Measurements from ENCODE around the gene NXNL1. TPM values are rescaled to one million over a fixed set of nuclear protein-coding genes. Genes with fewer than 3 reads are reported as not detected.
"Not testable (repeated sequence)": the region's sequence is repeated elsewhere in the genome, so short reads cannot be mapped to it uniquely, and the experiment has no call there.

The NXNL1 gene
- total and polyA plus RNA-seq, 2 donors (not counting 3 experiments of a cell fraction or from before 2014, with no cell fraction given) = not detected

DNA sequence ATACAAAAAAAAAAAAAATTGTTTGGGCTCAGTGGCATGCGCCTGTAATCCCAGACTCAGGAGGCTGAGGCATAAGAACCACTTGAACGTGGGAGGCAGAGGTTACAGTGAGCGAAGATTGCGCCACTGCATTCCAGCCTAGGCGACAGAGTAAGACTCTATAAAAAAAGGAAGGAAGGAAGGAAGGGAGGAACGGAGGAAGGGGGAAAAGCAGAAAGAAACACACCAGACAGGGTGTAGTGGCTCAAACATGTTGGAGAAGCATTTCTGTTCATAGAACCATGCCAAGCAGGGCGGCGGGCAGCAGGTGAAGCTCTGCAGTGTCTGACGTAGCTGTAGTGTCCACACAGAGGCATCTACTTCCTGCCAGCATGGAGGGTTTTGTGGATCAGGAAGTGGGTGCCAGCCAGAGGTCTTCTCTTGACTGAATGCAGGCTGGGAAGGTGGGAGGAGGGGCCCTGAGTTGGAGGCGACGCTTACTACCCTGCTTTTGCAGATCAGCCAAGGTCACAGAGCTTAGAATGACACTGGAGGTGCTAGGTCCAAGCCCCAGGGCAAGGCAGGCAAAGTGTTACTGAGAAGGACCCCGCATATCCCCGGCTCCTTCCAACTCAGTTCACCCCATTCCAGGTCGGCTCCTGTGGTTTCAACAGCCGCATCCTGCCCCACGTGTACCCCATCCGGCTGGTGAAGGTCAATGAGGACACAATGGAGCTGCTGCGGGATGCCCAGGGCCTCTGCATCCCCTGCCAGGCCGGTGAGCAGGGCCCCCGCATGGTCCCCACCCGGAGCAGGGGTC, 39.1 kb upstream of the NXNL1 start:
- peak overlapping the region; percentile 51 for H3K27ac ChIP-seq (ENCODE audit: insufficient read depth, low read depth, low read length)
- BruUV-seq (replicated peaks) = no TSS peak
- no peak overlapping the region for H3K9ac ChIP-seq (replicated peaks; ENCODE audit: extremely low read depth, insufficient read depth, low read length)
- H3K4me2 ChIP-seq (ENCODE audit: insufficient read depth, low read length) = peak overlapping the region; percentile 17
- FAIRE-seq = peak; percentile 83
- H3K79me2 ChIP-seq (ENCODE audit: control insufficient read depth, insufficient read depth, low read length) = peaks cover 3% of the 10 kb centered on the region
- ChIA-PET CTCF (interaction anchor here (0.5 to 1.9 kb wide), 4 partner anchors 11 to 267 kb away, joined by 3 to 7 read pairs (median 4); partner anchors contain the start of gene PGLS), POLR2A (no interaction called here)
- intact Hi-C loops (cut with micrococcal nuclease) = no loop called here
- H2AFZ ChIP-seq (ENCODE audit: low read depth, low read length) = peak overlapping the region; percentile 50
- no peaks in the 10 kb centered on the region for H3K27me3 ChIP-seq (ENCODE audit: control insufficient read depth in 2 of 2, insufficient read depth in 2 of 2, low read length in 2 of 2)
- DNase-seq (ENCODE audit: low read depth, low spot score) = peak; percentile 55
- no peaks in the 10 kb centered on the region for H4K20me1 ChIP-seq (replicated peaks; ENCODE audit: control insufficient read depth, extremely low read depth, insufficient read depth, low read length)
- TF ChIP-seq FOS (IDR thresholded peaks at IDR 0.05; ENCODE audit: borderline replicate concordance, insufficient read depth, low read length) (no peak), POLR2AphosphoS5 (IDR thresholded peaks at IDR 0.05; ENCODE audit: insufficient read depth, low read depth, low read length) (peak; percentile 49), GATA2 (IDR thresholded peaks at IDR 0.05; ENCODE audit: insufficient read depth, insufficient read length, low read depth, low read length) (no peak)
- TF ChIP-seq, protein P1, sequence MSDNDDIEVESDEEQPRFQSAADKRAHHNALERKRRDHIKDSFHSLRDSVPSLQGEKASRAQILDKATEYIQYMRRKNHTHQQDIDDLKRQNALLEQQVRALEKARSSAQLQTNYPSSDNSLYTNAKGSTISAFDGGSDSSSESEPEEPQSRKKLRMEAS (IDR thresholded peaks at IDR 0.05; ENCODE audit: insufficient read depth, insufficient read length) = no peak
- dilution Hi-C loops (cut with MboI; ENCODE audit: extremely low pct_ligation_motif_present, low sequenced_read_pairs) = no loop called here
- peaks cover 0 to 5% of the 10 kb centered on the region in 2 experiments for H3K36me3 ChIP-seq (ENCODE audit: control insufficient read depth in 2 of 2, extremely low read depth in 1 of 2, insufficient read depth in 2 of 2, low read length in 2 of 2)
- H3K9me3 ChIP-seq (replicated peaks; ENCODE audit: control insufficient read depth, insufficient read depth, low read length) = no peaks in the 10 kb centered on the region
- peaks cover 12% of the 10 kb centered on the region for H3K4me1 ChIP-seq (ENCODE audit: control insufficient read depth, extremely low read depth, insufficient read depth, low read length)
- H3K4me3 ChIP-seq (replicated peaks in 1 of 3; ENCODE audit: insufficient read depth in 1 of 3, low read depth in 1 of 3, low read length in 3 of 3) = peak overlapping the region in 1 of 3 experiments; percentile 2
- H3K9me1 ChIP-seq (replicated peaks; ENCODE audit: control insufficient read depth, extremely low read depth, insufficient read depth, low read length) = no peaks in the 10 kb centered on the region

DNA sequence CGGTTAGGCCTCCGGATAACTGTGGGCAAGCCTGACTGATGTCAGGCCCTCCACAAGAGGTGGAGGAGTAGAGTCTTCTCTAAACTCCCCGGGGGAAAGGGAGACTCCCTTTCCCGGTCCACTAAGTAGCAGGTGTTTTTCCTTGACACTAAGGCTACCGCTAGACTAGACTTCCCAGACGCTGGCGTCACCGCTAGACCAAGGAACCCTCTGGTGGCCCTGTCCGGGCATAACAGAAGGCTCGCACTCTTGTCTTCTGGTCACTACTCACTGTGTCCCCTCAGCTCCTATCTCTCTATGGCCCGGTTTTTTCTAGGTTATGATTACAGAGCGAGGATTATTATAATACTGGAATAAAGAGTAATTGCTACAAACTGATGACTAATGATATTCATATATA, 38.3 kb upstream of the NXNL1 start:
- H4K20me1 ChIP-seq (replicated peaks; ENCODE audit: control insufficient read depth, extremely low read depth, insufficient read depth, low read length); H3K27me3 ChIP-seq (ENCODE audit: control insufficient read depth in 2 of 2, insufficient read depth in 2 of 2, low read length in 2 of 2); H3K9ac ChIP-seq (replicated peaks; ENCODE audit: extremely low read depth, insufficient read depth, low read length); H3K27ac ChIP-seq (ENCODE audit: insufficient read depth, low read depth, low read length); FAIRE-seq; dilution Hi-C loops (cut with MboI; ENCODE audit: extremely low pct_ligation_motif_present, low sequenced_read_pairs); H3K36me3 ChIP-seq (ENCODE audit: control insufficient read depth in 2 of 2, extremely low read depth in 1 of 2, insufficient read depth in 2 of 2, low read length in 2 of 2); H3K9me1 ChIP-seq (replicated peaks; ENCODE audit: control insufficient read depth, extremely low read depth, insufficient read depth, low read length); H2AFZ ChIP-seq (ENCODE audit: low read depth, low read length); H3K4me3 ChIP-seq (replicated peaks in 1 of 3; ENCODE audit: insufficient read depth in 1 of 3, low read depth in 1 of 3, low read length in 3 of 3); H3K79me2 ChIP-seq (ENCODE audit: control insufficient read depth, insufficient read depth, low read length); H3K9me3 ChIP-seq (replicated peaks; ENCODE audit: control insufficient read depth, insufficient read depth, low read length); intact Hi-C loops (cut with micrococcal nuclease); H3K4me2 ChIP-seq (ENCODE audit: insufficient read depth, low read length); BruUV-seq (replicated peaks): not testable (repeated sequence)
- ChIA-PET POLR2A (interaction anchor here (0.5 kb wide), 1 partner anchor 154 kb away, joined by 3 read pairs; no protein-coding TSS in a partner anchor), CTCF (interaction anchor here (1.2 to 4.3 kb wide), 3 partner anchors 10 to 57 kb away, joined by 4 to 67 read pairs (median 6); partner anchors contain the start of gene PGLS)
- DNase-seq (ENCODE audit: low read depth, low spot score) = peak; percentile 25
- H3K4me1 ChIP-seq (ENCODE audit: control insufficient read depth, extremely low read depth, insufficient read depth, low read length) = peaks cover 12% of the 10 kb centered on the region
- TF ChIP-seq, protein P2, sequence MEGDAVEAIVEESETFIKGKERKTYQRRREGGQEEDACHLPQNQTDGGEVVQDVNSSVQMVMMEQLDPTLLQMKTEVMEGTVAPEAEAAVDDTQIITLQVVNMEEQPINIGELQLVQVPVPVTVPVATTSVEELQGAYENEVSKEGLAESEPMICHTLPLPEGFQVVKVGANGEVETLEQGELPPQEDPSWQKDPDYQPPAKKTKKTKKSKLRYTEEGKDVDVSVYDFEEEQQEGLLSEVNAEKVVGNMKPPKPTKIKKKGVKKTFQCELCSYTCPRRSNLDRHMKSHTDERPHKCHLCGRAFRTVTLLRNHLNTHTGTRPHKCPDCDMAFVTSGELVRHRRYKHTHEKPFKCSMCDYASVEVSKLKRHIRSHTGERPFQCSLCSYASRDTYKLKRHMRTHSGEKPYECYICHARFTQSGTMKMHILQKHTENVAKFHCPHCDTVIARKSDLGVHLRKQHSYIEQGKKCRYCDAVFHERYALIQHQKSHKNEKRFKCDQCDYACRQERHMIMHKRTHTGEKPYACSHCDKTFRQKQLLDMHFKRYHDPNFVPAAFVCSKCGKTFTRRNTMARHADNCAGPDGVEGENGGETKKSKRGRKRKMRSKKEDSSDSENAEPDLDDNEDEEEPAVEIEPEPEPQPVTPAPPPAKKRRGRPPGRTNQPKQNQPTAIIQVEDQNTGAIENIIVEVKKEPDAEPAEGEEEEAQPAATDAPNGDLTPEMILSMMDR (IDR thresholded peaks at IDR 0.05; ENCODE audit: extremely low read depth in 1 of 2, insufficient read depth in 1 of 2, low read depth in 1 of 2, low read length in 2 of 2) = peak in 1 of 2 donors; percentile 17
